DND-41 (cell line): Measurements from ENCODE around the gene FAM124B.

Experiments used
- ATAC-seq: fragments of 200-7000 bp; cut with Tn5 transposase; 3 replicates; pipeline ENCODE4 v1.9.1; 2021; ENCODE audit warnings: low read depth; ENCODE audit not compliant: insufficient read depth
- DNase-seq: peaks from one replicate; pipeline ENCODE4 v3.0.0-alpha.2; 2020
- H2AFZ ChIP-seq: 2 replicates; pipeline ENCODE4 v1.6.0; 2012; ENCODE audit warnings: low read depth, low read length
- H3K27ac ChIP-seq: 2 replicates; pipeline ENCODE4 v1.5.1; 2012; ENCODE audit warnings: low read length, inconsistent platforms
- H3K27me3 ChIP-seq: fragments of 200-600 bp; sonication (generic); 2 replicates; pipeline ENCODE4 v1.6.0; 2012; ENCODE audit warnings: low read length, mild to moderate bottlenecking, inconsistent platforms; ENCODE audit not compliant: insufficient read depth, poor library complexity
- H3K36me3 ChIP-seq: 2 replicates; pipeline ENCODE4 v1.5.1; 2012; ENCODE audit warnings: low read length, inconsistent platforms; ENCODE audit not compliant: insufficient read depth
- H3K4me1 ChIP-seq: 2 replicates; pipeline ENCODE4 v1.5.1; 2012; ENCODE audit warnings: mild to moderate bottlenecking, low read length; ENCODE audit not compliant: insufficient read depth
- H3K4me2 ChIP-seq: 2 replicates; pipeline ENCODE4 v1.6.0; 2012; ENCODE audit warnings: mild to moderate bottlenecking, moderate library complexity, low read length, inconsistent platforms; ENCODE audit not compliant: insufficient read depth
- H3K4me3 ChIP-seq, 2 experiments: fragments of 200-600 bp in 1 of 2; shearing (Covaris generic) in 1 of 2; 2 replicates each; pipeline ENCODE4 v1.5.1; 2012 to 2016; ENCODE audit warnings: inconsistent platforms in 2 of 2, low read length in 2 of 2, mild to moderate bottlenecking in 2 of 2, low read depth in 1 of 2, moderate library complexity in 1 of 2
- H3K79me2 ChIP-seq: 2 replicates; pipeline ENCODE4 v1.6.0; 2012; ENCODE audit warnings: low read length, inconsistent platforms; ENCODE audit not compliant: insufficient read depth
- H3K9ac ChIP-seq: 2 replicates; pipeline ENCODE4 v1.6.0; 2012; ENCODE audit warnings: low read depth, mild to moderate bottlenecking, inconsistent platforms, low read length, moderate library complexity
- H3K9me3 ChIP-seq: 2 replicates; pipeline ENCODE4 v1.5.1; 2012; ENCODE audit warnings: low read length, moderate library complexity, mild to moderate bottlenecking, inconsistent platforms; ENCODE audit not compliant: insufficient read depth, severe bottlenecking
- H4K20me1 ChIP-seq: 2 replicates; pipeline ENCODE4 v1.6.0; 2012; ENCODE audit warnings: low read length; ENCODE audit not compliant: insufficient read depth
- CTCF ChIP-seq: IDR thresholded peaks from 2 replicates; pipeline ENCODE4 v1.5.1; 2012; ENCODE audit warnings: borderline replicate concordance, low read length, moderate library complexity, mild to moderate bottlenecking; ENCODE audit not compliant: poor library complexity, severe bottlenecking; ENCODE audit errors: extremely low read depth
- EZH2 ChIP-seq: IDR thresholded peaks from 3 replicates; pipeline ENCODE4 v1.6.1; 2012; ENCODE audit warnings: borderline replicate concordance, low read depth, mild to moderate bottlenecking, moderate library complexity, low read length, inconsistent platforms; ENCODE audit not compliant: severe bottlenecking

The FAM124B gene

GRCh38 chr2:224350703-224351102, 51.2 kb downstream of the FAM124B start:
- Histone ChIP-seq H2AFZ (no peak overlapping the region), H4K20me1 (no peaks in the 10 kb centered on the region), H3K27me3 (peaks cover 8% of the 10 kb centered on the region), H3K4me2 (no peak overlapping the region), H3K9me3 (no peaks in the 10 kb centered on the region), H3K36me3 (no peaks in the 10 kb centered on the region), H3K9ac (no peak overlapping the region), H3K4me1 (no peaks in the 10 kb centered on the region), H3K79me2 (no peaks in the 10 kb centered on the region), H3K4me3 (no peak overlapping the region), H3K27ac (no peak overlapping the region)
- no peak for TF ChIP-seq EZH2
- TF ChIP-seq CTCF, result no peak
- ATAC-seq (no peak), DNase-seq (no peak)

- TF ChIP-seq CTCF, result no peak
- TF ChIP-seq EZH2, result no peak
- H3K4me2 ChIP-seq, result no peak overlapping the region
- H3K4me1 ChIP-seq, result no peaks in the 10 kb centered on the region
- H3K4me3 ChIP-seq, result no peak overlapping the region
- no peak overlapping the region for H2AFZ ChIP-seq
- H3K79me2 ChIP-seq, result no peaks in the 10 kb centered on the region
- peaks cover 8% of the 10 kb centered on the region for H3K27me3 ChIP-seq
- DNase-seq (no peak), ATAC-seq (no peak)
- no peak overlapping the region for H3K9ac ChIP-seq
- H4K20me1 ChIP-seq, result no peaks in the 10 kb centered on the region
- H3K27ac ChIP-seq, result no peak overlapping the region
- H3K36me3 ChIP-seq, result no peaks in the 10 kb centered on the region
- no peaks in the 10 kb centered on the region for H3K9me3 ChIP-seq
Measured at GRCh38 chr2:224349396-224349795, 52.5 kb downstream of the FAM124B start.

- H3K4me2 ChIP-seq, result no peak overlapping the region
- no peak overlapping the region for H3K4me3 ChIP-seq
- no peak overlapping the region for H3K9ac ChIP-seq
- DNase-seq (no peak), ATAC-seq (no peak)
- no peaks in the 10 kb centered on the region for H4K20me1 ChIP-seq
- TF ChIP-seq CTCF, result no peak
- TF ChIP-seq EZH2, result no peak
- no peak overlapping the region for H2AFZ ChIP-seq
- H3K27ac ChIP-seq, result no peak overlapping the region
- no peaks in the 10 kb centered on the region for H3K79me2 ChIP-seq
- H3K27me3 ChIP-seq, result peaks cover 3% of the 10 kb centered on the region
- H3K36me3 ChIP-seq, result no peaks in the 10 kb centered on the region
- no peaks in the 10 kb centered on the region for H3K4me1 ChIP-seq
- H3K9me3 ChIP-seq, result no peaks in the 10 kb centered on the region
Measured at GRCh38 chr2:224347176-224348051, 54.5 kb downstream of the FAM124B start.
